ENCODE results near the gene CLSTN3.

The CLSTN3 gene

DNA sequence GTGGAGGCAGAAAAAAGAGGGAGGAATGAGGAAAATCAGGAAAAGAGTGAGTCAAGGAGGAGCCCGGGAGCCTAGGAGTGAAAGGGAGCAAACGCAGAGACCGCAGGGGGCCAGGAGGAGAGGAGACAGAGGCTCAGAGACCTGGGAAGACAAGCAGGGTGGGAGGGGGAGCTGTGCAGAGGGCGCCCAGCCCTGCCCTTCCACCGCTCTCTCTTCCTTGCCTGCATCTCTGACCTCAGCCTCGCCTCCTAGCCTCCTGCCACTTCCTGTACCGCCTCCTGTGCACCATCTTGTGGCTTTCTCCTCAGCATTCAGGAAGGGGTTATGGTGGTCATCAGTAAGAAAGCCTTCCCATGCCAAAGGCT, 1.3 kb downstream of the CLSTN3 start (continued):
- TF ChIP-seq, protein P1, sequence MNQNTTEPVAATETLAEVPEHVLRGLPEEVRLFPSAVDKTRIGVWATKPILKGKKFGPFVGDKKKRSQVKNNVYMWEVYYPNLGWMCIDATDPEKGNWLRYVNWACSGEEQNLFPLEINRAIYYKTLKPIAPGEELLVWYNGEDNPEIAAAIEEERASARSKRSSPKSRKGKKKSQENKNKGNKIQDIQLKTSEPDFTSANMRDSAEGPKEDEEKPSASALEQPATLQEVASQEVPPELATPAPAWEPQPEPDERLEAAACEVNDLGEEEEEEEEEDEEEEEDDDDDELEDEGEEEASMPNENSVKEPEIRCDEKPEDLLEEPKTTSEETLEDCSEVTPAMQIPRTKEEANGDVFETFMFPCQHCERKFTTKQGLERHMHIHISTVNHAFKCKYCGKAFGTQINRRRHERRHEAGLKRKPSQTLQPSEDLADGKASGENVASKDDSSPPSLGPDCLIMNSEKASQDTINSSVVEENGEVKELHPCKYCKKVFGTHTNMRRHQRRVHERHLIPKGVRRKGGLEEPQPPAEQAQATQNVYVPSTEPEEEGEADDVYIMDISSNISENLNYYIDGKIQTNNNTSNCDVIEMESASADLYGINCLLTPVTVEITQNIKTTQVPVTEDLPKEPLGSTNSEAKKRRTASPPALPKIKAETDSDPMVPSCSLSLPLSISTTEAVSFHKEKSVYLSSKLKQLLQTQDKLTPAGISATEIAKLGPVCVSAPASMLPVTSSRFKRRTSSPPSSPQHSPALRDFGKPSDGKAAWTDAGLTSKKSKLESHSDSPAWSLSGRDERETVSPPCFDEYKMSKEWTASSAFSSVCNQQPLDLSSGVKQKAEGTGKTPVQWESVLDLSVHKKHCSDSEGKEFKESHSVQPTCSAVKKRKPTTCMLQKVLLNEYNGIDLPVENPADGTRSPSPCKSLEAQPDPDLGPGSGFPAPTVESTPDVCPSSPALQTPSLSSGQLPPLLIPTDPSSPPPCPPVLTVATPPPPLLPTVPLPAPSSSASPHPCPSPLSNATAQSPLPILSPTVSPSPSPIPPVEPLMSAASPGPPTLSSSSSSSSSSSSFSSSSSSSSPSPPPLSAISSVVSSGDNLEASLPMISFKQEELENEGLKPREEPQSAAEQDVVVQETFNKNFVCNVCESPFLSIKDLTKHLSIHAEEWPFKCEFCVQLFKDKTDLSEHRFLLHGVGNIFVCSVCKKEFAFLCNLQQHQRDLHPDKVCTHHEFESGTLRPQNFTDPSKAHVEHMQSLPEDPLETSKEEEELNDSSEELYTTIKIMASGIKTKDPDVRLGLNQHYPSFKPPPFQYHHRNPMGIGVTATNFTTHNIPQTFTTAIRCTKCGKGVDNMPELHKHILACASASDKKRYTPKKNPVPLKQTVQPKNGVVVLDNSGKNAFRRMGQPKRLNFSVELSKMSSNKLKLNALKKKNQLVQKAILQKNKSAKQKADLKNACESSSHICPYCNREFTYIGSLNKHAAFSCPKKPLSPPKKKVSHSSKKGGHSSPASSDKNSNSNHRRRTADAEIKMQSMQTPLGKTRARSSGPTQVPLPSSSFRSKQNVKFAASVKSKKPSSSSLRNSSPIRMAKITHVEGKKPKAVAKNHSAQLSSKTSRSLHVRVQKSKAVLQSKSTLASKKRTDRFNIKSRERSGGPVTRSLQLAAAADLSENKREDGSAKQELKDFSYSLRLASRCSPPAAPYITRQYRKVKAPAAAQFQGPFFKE (tag by site-specific recombination; IDR thresholded peaks at IDR 0.05; ENCODE audit: borderline replicate concordance): 0 out of 2 replicates have a peak, but pooled peaks have one; percentile 35
- TF ChIP-seq, protein P2, sequence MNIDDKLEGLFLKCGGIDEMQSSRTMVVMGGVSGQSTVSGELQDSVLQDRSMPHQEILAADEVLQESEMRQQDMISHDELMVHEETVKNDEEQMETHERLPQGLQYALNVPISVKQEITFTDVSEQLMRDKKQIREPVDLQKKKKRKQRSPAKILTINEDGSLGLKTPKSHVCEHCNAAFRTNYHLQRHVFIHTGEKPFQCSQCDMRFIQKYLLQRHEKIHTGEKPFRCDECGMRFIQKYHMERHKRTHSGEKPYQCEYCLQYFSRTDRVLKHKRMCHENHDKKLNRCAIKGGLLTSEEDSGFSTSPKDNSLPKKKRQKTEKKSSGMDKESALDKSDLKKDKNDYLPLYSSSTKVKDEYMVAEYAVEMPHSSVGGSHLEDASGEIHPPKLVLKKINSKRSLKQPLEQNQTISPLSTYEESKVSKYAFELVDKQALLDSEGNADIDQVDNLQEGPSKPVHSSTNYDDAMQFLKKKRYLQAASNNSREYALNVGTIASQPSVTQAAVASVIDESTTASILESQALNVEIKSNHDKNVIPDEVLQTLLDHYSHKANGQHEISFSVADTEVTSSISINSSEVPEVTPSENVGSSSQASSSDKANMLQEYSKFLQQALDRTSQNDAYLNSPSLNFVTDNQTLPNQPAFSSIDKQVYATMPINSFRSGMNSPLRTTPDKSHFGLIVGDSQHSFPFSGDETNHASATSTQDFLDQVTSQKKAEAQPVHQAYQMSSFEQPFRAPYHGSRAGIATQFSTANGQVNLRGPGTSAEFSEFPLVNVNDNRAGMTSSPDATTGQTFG (tag by site-specific recombination; IDR thresholded peaks at IDR 0.05; ENCODE audit: borderline replicate concordance): peak; percentile 36; the same call in 1 of the 2 replicates
- TF ChIP-seq ZNF366 (tag by site-specific recombination; conservative IDR thresholded peaks at IDR 0.05) (peak; percentile 8; the same call in 1 of the 2 replicates), ZNF530 (tag by site-specific recombination; IDR thresholded peaks at IDR 0.05; ENCODE audit: low read depth) (no peak), ZBTB48 (tag by site-specific recombination; IDR thresholded peaks at IDR 0.05) (no peak), ZNF341 (tag by site-specific recombination; IDR thresholded peaks at IDR 0.05; ENCODE audit: low read depth) (no peak), IKZF3 (tag by site-specific recombination; IDR thresholded peaks at IDR 0.05) (no peak), ZNF843 (tag by site-specific recombination; IDR thresholded peaks at IDR 0.05) (0 out of 2 replicates have a peak, but pooled peaks have one; percentile 3), ZNF266 (tag by site-specific recombination; IDR thresholded peaks at IDR 0.05; ENCODE audit: low read depth) (0 out of 2 replicates have a peak, but pooled peaks have one; percentile 24), ZNF132 (tag by site-specific recombination; IDR thresholded peaks at IDR 0.05; ENCODE audit: borderline replicate concordance) (no peak), KLF8 (tag by site-specific recombination; IDR thresholded peaks at IDR 0.05) (no peak; the same call in 1 of the 2 replicates), ZBTB7A (tag by site-specific recombination; IDR thresholded peaks at IDR 0.05; ENCODE audit: low read depth) (no peak), ZNF311 (tag by site-specific recombination; IDR thresholded peaks at IDR 0.05; ENCODE audit: borderline replicate concordance) (no peak), ZNF23 (tag by site-specific recombination; IDR thresholded peaks at IDR 0.05; ENCODE audit: borderline replicate concordance) (no peak), ZNF426 (tag by site-specific recombination; IDR thresholded peaks at IDR 0.05) (no peak), ZNF521 (tag by site-specific recombination; IDR thresholded peaks at IDR 0.05) (no peak)
- TF ChIP-seq, protein P3, sequence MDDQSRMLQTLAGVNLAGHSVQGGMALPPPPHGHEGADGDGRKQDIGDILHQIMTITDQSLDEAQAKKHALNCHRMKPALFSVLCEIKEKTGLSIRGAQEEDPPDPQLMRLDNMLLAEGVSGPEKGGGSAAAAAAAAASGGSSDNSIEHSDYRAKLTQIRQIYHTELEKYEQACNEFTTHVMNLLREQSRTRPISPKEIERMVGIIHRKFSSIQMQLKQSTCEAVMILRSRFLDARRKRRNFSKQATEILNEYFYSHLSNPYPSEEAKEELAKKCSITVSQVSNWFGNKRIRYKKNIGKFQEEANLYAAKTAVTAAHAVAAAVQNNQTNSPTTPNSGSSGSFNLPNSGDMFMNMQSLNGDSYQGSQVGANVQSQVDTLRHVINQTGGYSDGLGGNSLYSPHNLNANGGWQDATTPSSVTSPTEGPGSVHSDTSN (CRISPR knock-in tag; IDR thresholded peaks at IDR 0.05): no peak

All from HEK293 (cell line).